GM18868 (cell line): ENCODE measurements around the gene CDH11.

Experiments
- ATAC-seq: cut with Tn5 transposase; IDR thresholded peaks from one replicate; pipeline ENCODE4 v1.9.1; 2021; ENCODE audit warnings: mild to moderate bottlenecking, moderate library complexity; ENCODE audit not compliant: unreplicated experiment

CDH11 gene

DNA sequence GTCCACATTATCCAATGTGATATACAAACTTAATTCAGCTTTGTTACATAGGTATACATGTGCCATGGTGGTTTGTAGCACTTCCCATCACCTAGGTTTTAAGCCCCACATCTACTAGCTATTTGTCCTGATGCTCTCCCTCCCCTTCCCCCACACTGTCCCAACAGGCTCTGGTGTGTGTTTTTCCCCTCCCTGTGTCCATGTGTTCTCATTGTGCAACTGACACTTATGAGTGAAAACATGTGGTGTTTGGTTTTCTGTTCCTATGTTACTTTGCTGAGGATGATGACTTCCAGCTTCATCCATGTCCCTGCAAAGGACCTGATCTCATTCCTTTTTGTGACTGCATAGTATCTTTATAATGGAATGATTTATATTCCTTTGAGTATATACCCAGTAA, 196.7 kb downstream of the CDH11 start:
- ATAC-seq = no peak

GRCh38 chr16:64924086-64924485, 197.8 kb downstream of the CDH11 start:
- no peak for ATAC-seq

GRCh38 chr16:64919929-64920607, 201.8 kb downstream of the CDH11 start:
- no peak for ATAC-seq

DNA sequence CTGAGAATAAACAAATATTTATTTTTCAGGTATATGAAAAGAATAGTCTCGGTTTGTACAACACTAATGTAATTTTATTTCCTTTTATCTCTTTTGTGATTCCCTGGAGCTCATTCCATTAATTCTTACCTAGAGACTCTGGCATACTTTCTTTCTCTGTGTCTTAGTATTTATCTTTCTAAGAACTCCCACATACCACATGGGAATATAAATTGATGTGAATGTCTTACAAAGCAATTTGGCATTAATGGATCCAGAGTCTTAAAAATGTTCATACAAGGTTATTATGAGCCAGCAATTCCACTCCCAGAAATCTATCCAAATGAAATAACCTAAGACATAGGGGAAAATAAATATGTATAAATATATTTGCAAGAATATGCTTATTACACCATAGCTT, 202.7 kb downstream of the CDH11 start:
- no peak for ATAC-seq

GRCh38 chr16:64916051-64916450, 205.8 kb downstream of the CDH11 start:
- no peak for ATAC-seq

DNA sequence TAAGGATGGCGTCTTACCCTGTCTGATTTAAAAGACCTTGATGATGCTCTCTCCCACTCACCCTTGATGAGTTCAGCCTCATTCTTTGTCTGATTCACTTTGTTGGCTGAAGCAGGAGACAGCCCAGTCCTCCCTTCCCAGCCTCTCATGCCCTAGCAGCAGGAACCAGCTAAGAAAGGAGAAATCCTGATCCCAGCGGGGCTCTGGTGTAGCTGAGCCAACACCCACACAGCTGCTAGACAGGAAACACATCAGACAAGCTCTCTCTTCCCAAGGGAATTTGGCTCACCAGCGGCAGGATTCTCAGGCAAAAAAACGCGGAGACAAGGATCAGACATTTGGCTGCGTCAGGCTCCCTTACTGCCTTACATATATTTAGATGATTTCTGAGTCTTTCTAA, 211.5 kb downstream of the CDH11 start:
- no peak for ATAC-seq

DNA sequence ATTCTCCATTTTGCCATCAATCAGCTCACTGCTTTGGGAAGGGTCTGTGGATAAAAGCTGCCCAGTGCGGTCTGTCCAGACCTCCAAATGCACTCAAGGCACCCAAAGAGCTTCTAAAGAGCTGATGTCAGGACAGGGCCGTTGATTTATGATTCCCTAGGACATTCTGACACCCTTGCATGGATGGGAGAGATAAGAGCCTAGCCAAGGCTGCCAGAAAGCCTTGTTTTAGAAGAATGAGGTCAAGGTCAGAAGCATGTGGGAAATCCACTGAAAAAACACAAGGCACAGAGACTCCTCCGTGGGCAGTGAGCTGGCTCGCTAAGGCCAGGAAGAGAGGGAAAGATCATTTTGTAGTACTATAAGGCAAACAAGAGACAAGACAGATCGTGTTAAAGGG, 214.0 kb downstream of the CDH11 start:
- no peak for ATAC-seq

- ATAC-seq = no peak
These were observed 218.1 kb downstream of the CDH11 start for GRCh38 chr16:64903770-64904169.

DNA sequence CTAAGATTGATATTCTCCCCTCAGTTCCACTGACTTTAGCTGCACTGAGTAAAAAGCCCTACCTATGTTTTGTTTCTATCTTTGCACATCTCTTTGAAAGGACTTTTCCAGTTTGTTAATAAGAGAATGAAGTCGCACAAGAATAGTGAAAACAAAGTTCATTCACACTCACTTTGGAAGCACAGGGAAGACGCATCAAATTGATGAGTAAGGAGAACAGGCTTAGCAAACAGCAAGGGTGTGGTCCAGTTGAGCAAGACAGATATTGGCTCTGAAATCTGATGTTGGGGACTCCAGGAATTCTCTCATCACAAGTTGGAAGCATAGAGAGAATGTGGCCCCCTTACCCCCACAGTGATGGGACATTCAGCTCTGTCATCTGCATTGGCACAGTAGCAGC, 221.3 kb downstream of the CDH11 start:
- no peak for ATAC-seq

GRCh38 chr16:64900019-64900418, 221.8 kb downstream of the CDH11 start:
- no peak for ATAC-seq

- no peak for ATAC-seq
These were observed 223.7 kb downstream of the CDH11 start for GRCh38 chr16:64898159-64898558.
